Measurements from ENCODE around the gene TCF12. TPM values are rescaled to one million over a fixed set of nuclear protein-coding genes. Genes with fewer than 3 reads are reported as not detected.

Gene TCF12
- total RNA-seq, 1 experiment from 2014 or later: 76.7 TPM

GRCh38 chr15:56982987-56983386 is 64.5 kb downstream of the TCF12 start:
- no peak overlapping the region for H3T11ph ChIP-seq (ENCODE audit: low read length)
- no peak overlapping the region for H2BK120ac ChIP-seq (ENCODE audit: low read depth, low read length, poor library complexity, severe bottlenecking)
- no peak overlapping the region for H4K91ac ChIP-seq (ENCODE audit: insufficient read length, low read depth, low read length)
- H2AFZ ChIP-seq (ENCODE audit: low read length): no peak overlapping the region
- H3K4me3 Mint-ChIP-seq: no peak overlapping the region
- H3K9ac ChIP-seq (ENCODE audit: extremely low read depth, insufficient read length, low read length): no peak overlapping the region
- no peak overlapping the region for H2BK20ac ChIP-seq (ENCODE audit: low read depth, low read length, poor library complexity, severe bottlenecking)
- no peaks in the 10 kb centered on the region for H3K36me3 Mint-ChIP-seq (ENCODE audit: insufficient read depth in 1 of 3, low read depth in 3 of 3)
- no peak overlapping the region for H4K8ac ChIP-seq (replicated peaks; ENCODE audit: insufficient read length, low read depth, low read length)
- no peak overlapping the region for H2AK5ac ChIP-seq (ENCODE audit: insufficient read length, low read length)
- H3K27ac Mint-ChIP-seq: no peak overlapping the region; a peak in 2 of 7 replicates
- H3K18ac ChIP-seq (ENCODE audit: insufficient read length, low read depth, low read length): no peak overlapping the region
- no peak overlapping the region for H3K56ac ChIP-seq (ENCODE audit: insufficient read length, low read depth, low read length)
- H3K4me1 ChIP-seq (ENCODE audit: insufficient read depth, low read length): no peaks in the 10 kb centered on the region
- no peak overlapping the region for H3K14ac ChIP-seq (ENCODE audit: insufficient read depth, low read length)
- TF ChIP-seq CTCF (conservative IDR thresholded peaks at IDR 0.05): no peak
- no peak overlapping the region for H3K23ac ChIP-seq (ENCODE audit: insufficient read length, low read depth, low read length)
- H2BK12ac ChIP-seq (ENCODE audit: insufficient read length, low read depth, low read length): no peak overlapping the region
- no peak overlapping the region for H2BK5ac ChIP-seq (ENCODE audit: insufficient read length, low read length)
- H3K9me3 Mint-ChIP-seq: no peaks in the 10 kb centered on the region
- no peaks in the 10 kb centered on the region for H3K9me3 ChIP-seq (ENCODE audit: control insufficient read depth, low read depth, low read length)
- no peaks in the 10 kb centered on the region for H3K23me2 ChIP-seq (ENCODE audit: insufficient read length, low read depth, low read length, poor library complexity, severe bottlenecking)
- no peak overlapping the region for H3K4ac ChIP-seq (ENCODE audit: low read depth, low read length)
- H3K79me2 ChIP-seq (ENCODE audit: insufficient read depth, low read length): peaks cover 10% of the 10 kb centered on the region; the same call in 1 of the 2 replicates
- no peak overlapping the region for H3K27ac ChIP-seq (ENCODE audit: insufficient read length, low read depth, low read length)
- H4K5ac ChIP-seq (ENCODE audit: insufficient read length, low read depth, low read length): no peak overlapping the region
- no peak for DNase-seq
- no peaks in the 10 kb centered on the region for H3K27me3 ChIP-seq (ENCODE audit: insufficient read depth, low read length)
- H3K4me2 ChIP-seq (ENCODE audit: insufficient read depth, insufficient read length, low read length): no peak overlapping the region
- H3K4me1 Mint-ChIP-seq: peaks cover 14 to 19% of the 10 kb centered on the region in 2 experiments
- H3K79me1 ChIP-seq (ENCODE audit: insufficient read depth, low read depth, low read length, poor library complexity, severe bottlenecking): peaks cover 5% of the 10 kb centered on the region
- WGBS (ENCODE audit: extremely low coverage, insufficient read length, low lambda C conversion rate): no CpG with 5 or more reads among the region's 1 CpG
- no peaks in the 10 kb centered on the region for H4K20me1 ChIP-seq (ENCODE audit: control insufficient read depth, insufficient read depth, insufficient read length)
- H2BK15ac ChIP-seq (ENCODE audit: low read depth, low read length): no peak overlapping the region
- no peaks in the 10 kb centered on the region for H3K27me3 Mint-ChIP-seq (ENCODE audit: low read depth)

All from H9 (cell line).